ENCODE measurements around the gene FBXW4. TPM values are rescaled to one million over a fixed set of nuclear protein-coding genes. Genes with fewer than 3 reads are reported as not detected.

Gene FBXW4
- polyA plus RNA-seq, 2 of the 4 experiments (the other 2 are of a cell fraction) = 24.0 to 41.1 TPM

GRCh38 chr10:101615525-101616116, 79.3 kb downstream of the FBXW4 start:
- FAIRE-seq (no peak), DNase-seq (ENCODE audit: low read depth in 1 of 2, low spot score in 1 of 2) (no peak), ATAC-seq (no peak)
- Histone ChIP-seq H3K27ac (no peak overlapping the region), H3K9me3 (no peaks in the 10 kb centered on the region), H3K4me2 (no peak overlapping the region), H3K4me3 (no peak overlapping the region), H3K4me1 (no peaks in the 10 kb centered on the region)
- ChIA-PET CTCF (interaction anchor here (1.3 to 4.5 kb wide), 2 partner anchors 13 to 47 kb away, joined by 3 to 19 read pairs; no protein-coding TSS in a partner anchor), POLR2A (no interaction called here)
- 81% methylated on average over 4 of the region's 5 CpGs for WGBS (ENCODE audit: missing lambda C conversion rate)
- TF ChIP-seq CBX8 (IDR thresholded peaks at IDR 0.05) (no peak), POLR2AphosphoS2 (conservative IDR thresholded peaks at IDR 0.05; ENCODE audit: low read length) (no peak), CHD4 (IDR thresholded peaks at IDR 0.05; ENCODE audit: borderline replicate concordance) (no peak), ZNF302 (CRISPR knock-in tag; IDR thresholded peaks at IDR 0.05) (no peak), ZFP36 (IDR thresholded peaks at IDR 0.05; ENCODE audit: borderline replicate concordance, partially characterized antibody) (no peak), BHLHE40 (IDR thresholded peaks at IDR 0.05; ENCODE audit: low read depth, low read length) (no peak), HOXB5 (CRISPR knock-in tag; IDR thresholded peaks at IDR 0.05) (no peak), ATOH8 (CRISPR knock-in tag; IDR thresholded peaks at IDR 0.05; ENCODE audit: low read depth) (no peak), CHD2 (IDR thresholded peaks at IDR 0.05; ENCODE audit: low read length, partially characterized antibody) (no peak), RAD21 (conservative IDR thresholded peaks at IDR 0.05 in 1 of 2, IDR thresholded peaks at IDR 0.05 in 1 of 2) (no peak), JUN (IDR thresholded peaks at IDR 0.05) (no peak), HES2 (IDR thresholded peaks at IDR 0.05) (no peak), ZSCAN20 (CRISPR knock-in tag; IDR thresholded peaks at IDR 0.05) (no peak), JUNB (IDR thresholded peaks at IDR 0.05) (no peak), USF2 (IDR thresholded peaks at IDR 0.05) (no peak)

GRCh38 chr10:101614663-101615524, 80.1 kb downstream of the FBXW4 start:
- H3K4me3 ChIP-seq = no peak overlapping the region
- H3K9me3 ChIP-seq = no peaks in the 10 kb centered on the region
- no peak overlapping the region for H3K4me2 ChIP-seq
- WGBS (ENCODE audit: missing lambda C conversion rate) = 75% methylated on average over 13 of the region's 13 CpGs
- no peak overlapping the region for H3K27ac ChIP-seq
- no peaks in the 10 kb centered on the region for H3K4me1 ChIP-seq
- DNase-seq (ENCODE audit: low read depth in 1 of 2, low spot score in 1 of 2) (no peak), ATAC-seq (no peak), FAIRE-seq (no peak)
- peak; percentile 51 for TF ChIP-seq MAFK (IDR thresholded peaks at IDR 0.05; ENCODE audit: partially characterized antibody)
- TF ChIP-seq CBX2 (IDR thresholded peaks at IDR 0.05; ENCODE audit: borderline replicate concordance, low read depth) = no peak
- POLR2A ChIA-PET = interaction anchor here (0.6 kb wide), 1 partner anchor 802 kb away, joined by 3 read pairs; no protein-coding TSS in a partner anchor
- CTCF ChIA-PET = interaction anchor here (1.2 to 4.5 kb wide), 3 partner anchors 12 to 48 kb away, joined by 3 to 19 read pairs (median 3); no protein-coding TSS in a partner anchor

GRCh38 chr10:101613646-101614045, 81.3 kb downstream of the FBXW4 start:
- ChIA-PET CTCF (interaction anchor here (2.7 kb wide), 1 partner anchor 11 kb away, joined by 11 read pairs; no protein-coding TSS in a partner anchor), POLR2A (no interaction called here)
- WGBS (ENCODE audit: missing lambda C conversion rate) = 83% methylated on average over 2 of the region's 3 CpGs
- H3K9me3 ChIP-seq = no peaks in the 10 kb centered on the region
- TF ChIP-seq RFX5 (IDR thresholded peaks at IDR 0.05) = no peak
- no peak for TF ChIP-seq FOSL2 (IDR thresholded peaks at IDR 0.05)
- TF ChIP-seq FOSL2 (CRISPR knock-in tag; IDR thresholded peaks at IDR 0.05) = no peak
- no peak for TF ChIP-seq RCOR1 (IDR thresholded peaks at IDR 0.05; ENCODE audit: low read depth, low read length)
- TF ChIP-seq HDAC2 (IDR thresholded peaks at IDR 0.05) = no peak
- no peak for TF ChIP-seq NPAS2 (CRISPR knock-in tag; IDR thresholded peaks at IDR 0.05; ENCODE audit: borderline replicate concordance)
- TF ChIP-seq ESRRA (IDR thresholded peaks at IDR 0.05; ENCODE audit: borderline replicate concordance, low read length) = no peak
- TF ChIP-seq EP300 (IDR thresholded peaks at IDR 0.05) = no peak
- H3K4me1 ChIP-seq = no peaks in the 10 kb centered on the region
- H3K27ac ChIP-seq = no peak overlapping the region
- H3K4me2 ChIP-seq = no peak overlapping the region
- FAIRE-seq = no peak
- no peak for ATAC-seq
- no peak for DNase-seq (ENCODE audit: low read depth in 1 of 2, low spot score in 1 of 2)
- no peak overlapping the region for H3K4me3 ChIP-seq
